ENCODE data around the gene RCN2.

Gene RCN2

GRCh38 chr15:76976572-76977270, 45.2 kb downstream of the RCN2 start:
- DNase-seq, result no peak

GRCh38 chr15:76978522-76979330, 47.2 kb downstream of the RCN2 start:
- DNase-seq, result no peak

GRCh38 chr15:76979331-76979925, 47.9 kb downstream of the RCN2 start:
- no peak for DNase-seq

GRCh38 chr15:76979996-76980520, 48.5 kb downstream of the RCN2 start:
- no peak for DNase-seq

- DNase-seq, result no peak
Observed at GRCh38 chr15:76982356-76982755, 50.8 kb downstream of the RCN2 start.

GRCh38 chr15:76982756-76983155, 51.2 kb downstream of the RCN2 start:
- no peak for DNase-seq

GRCh38 chr15:76983590-76984375, 52.2 kb downstream of the RCN2 start:
- DNase-seq, result no peak

GRCh38 chr15:76986743-76987142, 55.2 kb downstream of the RCN2 start:
- DNase-seq, result no peak

- no peak for DNase-seq
Observed at GRCh38 chr15:76987276-76987675, 55.7 kb downstream of the RCN2 start.

GRCh38 chr15:76987896-76988860, 56.6 kb downstream of the RCN2 start:
- DNase-seq, result no peak

- DNase-seq, result no peak
Observed at GRCh38 chr15:76988867-76989780, 57.6 kb downstream of the RCN2 start.

- DNase-seq, result no peak
Observed at GRCh38 chr15:76991048-76991447, 59.5 kb downstream of the RCN2 start.

- no peak for DNase-seq
Observed at GRCh38 chr15:76991741-76992645, 60.4 kb downstream of the RCN2 start.

GRCh38 chr15:76993114-76993725, 61.7 kb downstream of the RCN2 start:
- no peak for DNase-seq

GRCh38 chr15:76994001-76994400, 62.5 kb downstream of the RCN2 start:
- DNase-seq, result peak in 2 of 6 experiments; percentile 11 to 22

- DNase-seq, result no peak
Observed at GRCh38 chr15:76994496-76994895, 62.9 kb downstream of the RCN2 start.

GRCh38 chr15:76994971-76995945, 63.7 kb downstream of the RCN2 start, which contains the start of gene PSTPIP1:
Gene PSTPIP1, plus strand, starts transcription at chr15:76995126. Its CDS starts 448 bp downstream, at chr15:76995574.
- DNase-seq, result peak; percentile 39 to 84 (median 52)
